GM23248 (cell line): ENCODE data around the gene BZW1.

Experiments used
- EZH2 ChIP-seq: fragments of 200-600 bp; sonication (generic); IDR thresholded peaks from 2 replicates; pipeline ENCODE4 v1.6.1; 2018; ENCODE audit warnings: antibody characterized with exemption, mild to moderate bottlenecking; ENCODE audit not compliant: insufficient read depth, poor library complexity, severe bottlenecking
- EZH2phosphoT487 ChIP-seq: fragments of 200-600 bp; sonication (generic); IDR thresholded peaks from 2 replicates; pipeline ENCODE4 v1.6.1; 2018; ENCODE audit warnings: antibody characterized with exemption, moderate library complexity, mild to moderate bottlenecking, low read depth; ENCODE audit not compliant: insufficient read depth

- TF ChIP-seq EZH2, result no peak
- no peak for TF ChIP-seq EZH2phosphoT487
These were observed 14.4 kb upstream of the BZW1 start for GRCh38 chr2:200797242-200797770.
